ENCODE data around the gene NFATC3. TPM values are rescaled to one million over a fixed set of nuclear protein-coding genes. Genes with fewer than 3 reads are reported as not detected.

The NFATC3 gene
- polyA plus RNA-seq, 3 donors, result 14.3 to 21.8 (median 15.8) TPM

DNA sequence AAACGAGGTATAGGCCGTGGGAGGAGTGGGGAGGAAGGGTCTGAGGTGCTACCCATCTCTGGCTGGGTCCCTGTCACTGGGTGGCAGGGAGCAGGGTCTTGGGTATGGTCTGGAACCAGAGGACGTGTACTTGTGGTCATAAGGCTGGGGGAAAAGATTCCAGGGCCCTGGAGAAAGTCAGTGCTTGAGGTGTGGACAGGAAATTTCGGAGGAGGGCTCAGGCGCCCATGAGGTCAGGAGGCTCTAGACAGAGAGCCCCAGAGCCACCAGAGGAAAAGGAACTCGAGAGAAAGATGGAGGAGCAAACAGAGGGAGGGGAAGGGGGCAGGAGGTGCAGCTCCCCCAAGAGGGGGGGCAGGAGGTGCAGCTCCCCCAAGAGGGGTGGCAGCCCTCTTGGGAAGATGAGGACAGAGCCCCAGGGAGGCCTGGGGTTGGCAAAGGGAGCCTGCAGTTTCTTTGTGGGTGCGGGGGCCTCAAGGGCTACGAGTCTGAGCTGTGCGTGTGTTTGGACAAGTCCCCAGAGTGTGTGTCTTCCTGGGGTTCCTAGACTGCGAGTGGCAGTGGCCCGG lies 178.5 kb downstream of the NFATC3 start:
- Histone ChIP-seq H3K4me2 (replicated peaks; ENCODE audit: extremely low read depth, low read length, poor library complexity, severe bottlenecking) (peak overlapping the region; percentile 97), H3K9me3 (replicated peaks in 1 of 2; ENCODE audit: control insufficient read depth in 1 of 2, insufficient read depth in 1 of 2, low read length in 2 of 2) (no peaks in the 10 kb centered on the region), H3K4me1 (ENCODE audit: control insufficient read depth in 1 of 2, insufficient read depth in 2 of 2, low read length in 2 of 2) (peaks cover 25 to 30% of the 10 kb centered on the region in 2 donors), H3K27me3 (ENCODE audit: control insufficient read depth in 2 of 2, insufficient read depth in 2 of 2, low read length in 2 of 2) (no peaks in the 10 kb centered on the region), H4K20me1 (ENCODE audit: insufficient read depth, low read length) (peaks cover 28% of the 10 kb centered on the region), H3K27ac (ENCODE audit: low read depth in 1 of 2, low read length in 2 of 2) (peak overlapping the region; percentile 82 to 89), H3K79me2 (ENCODE audit: insufficient read depth, low read length) (peaks cover 42% of the 10 kb centered on the region), H2AFZ (ENCODE audit: insufficient read depth, low read depth, low read length, poor library complexity, severe bottlenecking) (peak overlapping the region; percentile 89), H3K36me3 (replicated peaks in 1 of 2; ENCODE audit: control insufficient read depth in 1 of 2, insufficient read depth in 2 of 2, low read length in 2 of 2) (peaks cover 21 to 37% of the 10 kb centered on the region in 2 donors), H3K4me3 (replicated peaks in 1 of 3; ENCODE audit: low read depth in 2 of 3, low read length in 3 of 3) (peak overlapping the region; percentile 73 to 83 (median 79)), H3K9ac (ENCODE audit: insufficient read depth, low read length, poor library complexity, severe bottlenecking) (peak overlapping the region; percentile 87)
- H3K27me3 Mint-ChIP-seq (ENCODE audit: low read depth in 3 of 3), result peaks cover 0 to 3% (median 0%) of the 10 kb centered on the region in 3 donors
- H3K27ac Mint-ChIP-seq, result peak overlapping the region; percentile 88 to 95 (median 93)
- 36% methylated on average over 11 of the region's 11 CpGs for WGBS (ENCODE audit: insufficient coverage)
- DNase-seq, result no peak
- peak overlapping the region; percentile 92 to 99 for H3K4me3 Mint-ChIP-seq
- intact Hi-C loops (cut with micrococcal nuclease), result loop anchor here (5.0 kb wide), 2 partner anchors 49 to 64 kb away; partner anchors contain the start of genes PRMT7 (in 2 of the 2) and SLC7A6OS (in 2 of the 2)
- peaks cover 30% of the 10 kb centered on the region for H3K4me1 Mint-ChIP-seq
- H3K36me3 Mint-ChIP-seq, result peaks cover 18 to 34% of the 10 kb centered on the region in 2 donors
- no peaks in the 10 kb centered on the region for H3K9me3 Mint-ChIP-seq
- no peak for TF ChIP-seq CTCF (IDR thresholded peaks at IDR 0.05)

- Histone ChIP-seq H3K79me2 (ENCODE audit: insufficient read depth, low read length) (peaks cover 49% of the 10 kb centered on the region), H3K4me3 (replicated peaks in 1 of 3; ENCODE audit: low read depth in 2 of 3, low read length in 3 of 3) (peak within 1 kb of the TSS; percentile 73 to 83 (median 79)), H4K20me1 (ENCODE audit: insufficient read depth, low read length) (peaks cover 34% of the 10 kb centered on the region), H3K27ac (ENCODE audit: low read depth in 1 of 2, low read length in 2 of 2) (peak within 1 kb of the TSS; percentile 82 to 89), H3K9ac (ENCODE audit: insufficient read depth, low read length, poor library complexity, severe bottlenecking) (peak within 1 kb of the TSS; percentile 87), H3K36me3 (replicated peaks in 1 of 2; ENCODE audit: control insufficient read depth in 1 of 2, insufficient read depth in 2 of 2, low read length in 2 of 2) (peaks cover 15 to 35% of the 10 kb centered on the region in 2 donors), H2AFZ (ENCODE audit: insufficient read depth, low read depth, low read length, poor library complexity, severe bottlenecking) (peak within 1 kb of the TSS; percentile 89), H3K4me2 (replicated peaks; ENCODE audit: extremely low read depth, low read length, poor library complexity, severe bottlenecking) (peak within 1 kb of the TSS; percentile 97), H3K9me3 (replicated peaks in 1 of 2; ENCODE audit: control insufficient read depth in 1 of 2, insufficient read depth in 1 of 2, low read length in 2 of 2) (no peaks in the 10 kb centered on the region), H3K27me3 (ENCODE audit: control insufficient read depth in 2 of 2, insufficient read depth in 2 of 2, low read length in 2 of 2) (no peaks in the 10 kb centered on the region), H3K4me1 (ENCODE audit: control insufficient read depth in 1 of 2, insufficient read depth in 2 of 2, low read length in 2 of 2) (peaks cover 24 to 28% of the 10 kb centered on the region in 2 donors)
- Mint-ChIP-seq H3K4me3 (peak within 1 kb of the TSS; percentile 97 to 99), H3K4me1 (peaks cover 28% of the 10 kb centered on the region), H3K9me3 (no peaks in the 10 kb centered on the region), H3K27ac (peak within 1 kb of the TSS; percentile 88 to 96 (median 96)), H3K27me3 (ENCODE audit: low read depth in 3 of 3) (peaks cover 0 to 3% (median 0%) of the 10 kb centered on the region in 3 donors), H3K36me3 (peaks cover 15 to 33% of the 10 kb centered on the region in 2 donors)
- peak; percentile 64 to 75 (median 75) for DNase-seq
- peak; percentile 85 for TF ChIP-seq CTCF (IDR thresholded peaks at IDR 0.05)
- intact Hi-C loops (cut with micrococcal nuclease), result loop anchor here (5.0 kb wide), 2 partner anchors 48 to 63 kb away; partner anchors contain the start of genes PRMT7 (in 2 of the 2) and SLC7A6OS (in 2 of the 2)
- under 1% methylated on average over 119 of the region's 123 CpGs for WGBS (ENCODE audit: insufficient coverage)
Observed at GRCh38 chr16:68264128-68265077, 179.2 kb downstream of the NFATC3 start, which contains the start of gene SLC7A6. SLC7A6 (plus strand) TSS chr16:68264526; CDS start chr16:68274727, 10,201 bp downstream.

Data from CD14-positive monocyte (primary cell).